GM12878 (cell line): Measurements from ENCODE around the gene MEP1B. TPM values are rescaled to one million over a fixed set of nuclear protein-coding genes. Genes with fewer than 3 reads are reported as not detected.

ENCODE experiments used
- CREB1 ChIP-seq: IDR thresholded peaks from 2 replicates; pipeline ENCODE4 v1.6.1; 2012; ENCODE audit warnings: low read depth, mild to moderate bottlenecking, inconsistent platforms
- HDAC6 ChIP-seq: fragments of 200-600 bp; sonication (generic); IDR thresholded peaks from one replicate; pipeline ENCODE4 v1.8.0; 2017; ENCODE audit warnings: antibody characterized with exemption; ENCODE audit not compliant: unreplicated experiment
- JUNB ChIP-seq: IDR thresholded peaks from 2 replicates; pipeline ENCODE4 v1.6.1; 2016; ENCODE audit warnings: antibody characterized with exemption, mild to moderate bottlenecking
- MEF2A ChIP-seq: IDR thresholded peaks from 2 replicates; pipeline ENCODE4 v1.6.1; 2011; ENCODE audit warnings: low read depth, mild to moderate bottlenecking, low read length, moderate library complexity; ENCODE audit not compliant: insufficient read depth
- MXI1 ChIP-seq: fragments of 150-350 bp; IDR thresholded peaks from 2 replicates; pipeline ENCODE4 v1.6.1; 2011; ENCODE audit warnings: low read depth, mild to moderate bottlenecking, inconsistent platforms, low read length, improper control_type of control experiment
- NBN ChIP-seq: fragments of 450-650 bp; IDR thresholded peaks from 2 replicates; pipeline ENCODE4 v1.6.1; 2016
- NFIC ChIP-seq: IDR thresholded peaks from 2 replicates; pipeline ENCODE4 v1.6.1; 2012; ENCODE audit warnings: low read depth, mild to moderate bottlenecking, inconsistent platforms, low read length, moderate library complexity
- NR2F1 ChIP-seq: fragments of 450-650 bp; conservative IDR thresholded peaks from 2 replicates; pipeline ENCODE4 v1.6.1; 2017; ENCODE audit warnings: mild to moderate bottlenecking
- RELA ChIP-seq: fragments of 450-650 bp; IDR thresholded peaks from 2 replicates; pipeline ENCODE4 v1.8.0; 2014; ENCODE audit warnings: borderline replicate concordance; ENCODE audit not compliant: partially characterized antibody
- RUNX3 ChIP-seq: IDR thresholded peaks from 2 replicates; pipeline ENCODE4 v1.6.1; 2012; ENCODE audit warnings: low read length, inconsistent platforms
- SREBF2 ChIP-seq: IDR thresholded peaks from 2 replicates; pipeline ENCODE4 v1.6.1; 2012; ENCODE audit warnings: mild to moderate bottlenecking, low read length
- STAT3 ChIP-seq: IDR thresholded peaks from 2 replicates; pipeline ENCODE4 v1.6.1; 2011; ENCODE audit warnings: low read depth, low read length, improper control_type of control experiment
- TAF1 ChIP-seq: IDR thresholded peaks from 2 replicates; pipeline ENCODE4 v1.6.1; 2011; ENCODE audit warnings: mild to moderate bottlenecking, low read depth, low read length, borderline replicate concordance
- ZNF622 ChIP-seq: fragments of 450-650 bp; IDR thresholded peaks from 2 replicates; pipeline ENCODE4 v1.6.1; 2017; ENCODE audit warnings: mild to moderate bottlenecking, inconsistent platforms
- ZZZ3 ChIP-seq: IDR thresholded peaks from 2 replicates; pipeline ENCODE4 v1.6.1; 2011; ENCODE audit warnings: low read depth; ENCODE audit not compliant: control insufficient read depth, insufficient read length
- polyA plus RNA-seq, 11 experiments: library from polyadenylated mRNA; depleted of rRNA in 4 of 11; unstranded in 6 of 11; stranded (reverse) in 5 of 11; fragments of >200 nt; fragmentation: Nextera tagmentation in 4 of 11; fragmentation: Illumina TruSeq in 1 of 11; extraction: Ambion mirVana in 4 of 11; extraction: Trizol in 1 of 11; gene quantifications; 1 replicate in 1 of 11; 2 replicates in 10 of 11; pipeline versions ENCODE4 v1.2.1 to v1.2.3, GENCODE V29; 2011 to 2016; ENCODE audit warnings: inconsistent platforms in 2 of 11, missing spikeins in 2 of 11, low read depth in 1 of 11
- total RNA-seq, 4 experiments: library from RNA; depleted of rRNA in 3 of 4; stranded (reverse); fragments of >200 nt in 3 of 4; fragmentation: Illumina TruSeq in 1 of 4; extraction: Trizol in 1 of 4; gene quantifications; 2 replicates each; pipeline versions ENCODE4 v1.2.1 to v1.2.3, GENCODE V29; 2013 to 2021
- TF ChIP-seq, protein P1 (sequence below): fragments of 450-650 bp; formaldehyde crosslinking; IDR thresholded peaks from 2 replicates; pipeline ENCODE4 v1.4.0; 2022; ENCODE audit warnings: mild to moderate bottlenecking, moderate library complexity
- TF ChIP-seq, protein P2 (sequence below): fragments of 450-650 bp; IDR thresholded peaks from 2 replicates; pipeline ENCODE4 v1.6.1; 2017; ENCODE audit warnings: mild to moderate bottlenecking, low read depth, inconsistent platforms; ENCODE audit not compliant: poor library complexity, severe bottlenecking
- TF ChIP-seq, protein P3 (sequence below): fragments of 450-650 bp; IDR thresholded peaks from 2 replicates; pipeline ENCODE4 v1.6.1; 2016; ENCODE audit warnings: mild to moderate bottlenecking
- TF ChIP-seq, protein P4 (sequence below): IDR thresholded peaks from 2 replicates; pipeline ENCODE4 v1.6.1; 2012; ENCODE audit warnings: low read depth, low read length, improper control_type of control experiment
- TF ChIP-seq, protein P5 (sequence below): fragments of 450-650 bp; IDR thresholded peaks from 2 replicates; pipeline ENCODE4 v1.6.1; 2018; ENCODE audit warnings: mild to moderate bottlenecking, low read depth, moderate library complexity; ENCODE audit not compliant: partially characterized antibody

Gene MEP1B
- total and polyA plus RNA-seq, 10 of the 15 experiments (the other 5 are each of a cell fraction or from before 2014, with no cell fraction given) = 0.04 to 0.05 TPM; not detected in 8

DNA sequence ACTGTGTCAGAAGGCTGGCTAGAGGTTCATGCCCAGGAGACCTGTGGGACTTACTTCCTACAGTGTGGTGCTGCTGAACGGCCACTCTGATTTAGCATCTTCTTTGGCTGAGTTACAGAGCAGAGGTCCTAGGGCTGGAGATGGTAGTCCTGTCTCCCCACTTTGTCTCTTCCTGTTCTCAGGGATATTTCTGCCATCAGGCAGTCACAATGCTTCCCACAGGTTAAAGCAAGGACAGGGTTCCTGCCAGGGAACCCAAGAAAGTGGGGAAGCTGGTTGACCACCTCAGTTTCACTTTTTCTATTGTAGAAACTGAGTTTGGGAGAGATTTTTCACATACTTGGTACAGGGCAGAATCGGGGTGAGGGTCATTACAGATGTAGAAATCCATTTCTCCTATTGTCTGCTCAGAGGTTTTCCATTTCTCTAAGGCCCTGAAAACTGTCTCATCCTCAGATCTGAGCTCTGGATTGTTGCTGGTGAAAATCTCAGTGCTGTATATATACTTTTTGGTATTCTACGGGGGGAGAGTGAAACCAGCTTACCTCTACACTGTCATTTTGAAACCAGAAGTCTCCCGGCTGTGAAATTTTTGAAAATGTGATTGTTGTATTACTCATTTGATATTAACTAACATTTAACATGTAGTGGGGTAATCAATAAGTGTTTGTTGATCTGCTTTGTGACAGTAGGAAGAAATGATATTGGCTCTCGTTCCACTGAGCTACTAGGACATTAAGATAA, 37.0 kb upstream of the MEP1B start (continued):
- TF ChIP-seq, protein P1, sequence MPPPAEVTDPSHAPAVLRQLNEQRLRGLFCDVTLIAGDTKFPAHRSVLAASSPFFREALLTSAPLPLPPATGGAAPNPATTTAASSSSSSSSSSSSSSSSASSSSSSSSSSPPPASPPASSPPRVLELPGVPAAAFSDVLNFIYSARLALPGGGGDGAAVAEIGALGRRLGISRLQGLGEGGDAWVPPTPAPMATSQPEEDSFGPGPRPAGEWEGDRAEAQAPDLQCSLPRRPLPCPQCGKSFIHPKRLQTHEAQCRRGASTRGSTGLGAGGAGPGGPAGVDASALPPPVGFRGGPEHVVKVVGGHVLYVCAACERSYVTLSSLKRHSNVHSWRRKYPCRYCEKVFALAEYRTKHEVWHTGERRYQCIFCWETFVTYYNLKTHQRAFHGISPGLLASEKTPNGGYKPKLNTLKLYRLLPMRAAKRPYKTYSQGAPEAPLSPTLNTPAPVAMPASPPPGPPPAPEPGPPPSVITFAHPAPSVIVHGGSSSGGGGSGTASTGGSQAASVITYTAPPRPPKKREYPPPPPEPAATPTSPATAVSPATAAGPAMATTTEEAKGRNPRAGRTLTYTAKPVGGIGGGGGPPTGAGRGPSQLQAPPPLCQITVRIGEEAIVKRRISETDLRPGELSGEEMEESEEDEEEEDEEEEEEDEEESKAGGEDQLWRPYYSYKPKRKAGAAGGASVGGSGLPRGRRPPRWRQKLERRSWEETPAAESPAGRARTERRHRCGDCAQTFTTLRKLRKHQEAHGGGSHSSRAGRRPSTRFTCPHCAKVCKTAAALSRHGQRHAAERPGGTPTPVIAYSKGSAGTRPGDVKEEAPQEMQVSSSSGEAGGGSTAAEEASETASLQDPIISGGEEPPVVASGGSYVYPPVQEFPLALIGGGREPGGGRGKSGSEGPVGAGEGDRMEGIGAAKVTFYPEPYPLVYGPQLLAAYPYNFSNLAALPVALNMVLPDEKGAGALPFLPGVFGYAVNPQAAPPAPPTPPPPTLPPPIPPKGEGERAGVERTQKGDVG (CRISPR knock-in tag) = no peak
- TF ChIP-seq, protein P2, sequence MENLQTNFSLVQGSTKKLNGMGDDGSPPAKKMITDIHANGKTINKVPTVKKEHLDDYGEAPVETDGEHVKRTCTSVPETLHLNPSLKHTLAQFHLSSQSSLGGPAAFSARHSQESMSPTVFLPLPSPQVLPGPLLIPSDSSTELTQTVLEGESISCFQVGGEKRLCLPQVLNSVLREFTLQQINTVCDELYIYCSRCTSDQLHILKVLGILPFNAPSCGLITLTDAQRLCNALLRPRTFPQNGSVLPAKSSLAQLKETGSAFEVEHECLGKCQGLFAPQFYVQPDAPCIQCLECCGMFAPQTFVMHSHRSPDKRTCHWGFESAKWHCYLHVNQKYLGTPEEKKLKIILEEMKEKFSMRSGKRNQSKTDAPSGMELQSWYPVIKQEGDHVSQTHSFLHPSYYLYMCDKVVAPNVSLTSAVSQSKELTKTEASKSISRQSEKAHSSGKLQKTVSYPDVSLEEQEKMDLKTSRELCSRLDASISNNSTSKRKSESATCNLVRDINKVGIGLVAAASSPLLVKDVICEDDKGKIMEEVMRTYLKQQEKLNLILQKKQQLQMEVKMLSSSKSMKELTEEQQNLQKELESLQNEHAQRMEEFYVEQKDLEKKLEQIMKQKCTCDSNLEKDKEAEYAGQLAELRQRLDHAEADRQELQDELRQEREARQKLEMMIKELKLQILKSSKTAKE = no peak
- no peak for TF ChIP-seq CREB1
- no peak for TF ChIP-seq TAF1
- TF ChIP-seq RELA = no peak
- TF ChIP-seq, protein P3, sequence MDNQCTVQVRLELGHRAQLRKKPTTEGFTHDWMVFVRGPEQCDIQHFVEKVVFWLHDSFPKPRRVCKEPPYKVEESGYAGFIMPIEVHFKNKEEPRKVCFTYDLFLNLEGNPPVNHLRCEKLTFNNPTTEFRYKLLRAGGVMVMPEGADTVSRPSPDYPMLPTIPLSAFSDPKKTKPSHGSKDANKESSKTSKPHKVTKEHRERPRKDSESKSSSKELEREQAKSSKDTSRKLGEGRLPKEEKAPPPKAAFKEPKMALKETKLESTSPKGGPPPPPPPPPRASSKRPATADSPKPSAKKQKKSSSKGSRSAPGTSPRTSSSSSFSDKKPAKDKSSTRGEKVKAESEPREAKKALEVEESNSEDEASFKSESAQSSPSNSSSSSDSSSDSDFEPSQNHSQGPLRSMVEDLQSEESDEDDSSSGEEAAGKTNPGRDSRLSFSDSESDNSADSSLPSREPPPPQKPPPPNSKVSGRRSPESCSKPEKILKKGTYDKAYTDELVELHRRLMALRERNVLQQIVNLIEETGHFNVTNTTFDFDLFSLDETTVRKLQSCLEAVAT = no peak
- TF ChIP-seq ZZZ3 = no peak
- TF ChIP-seq, protein P4, sequence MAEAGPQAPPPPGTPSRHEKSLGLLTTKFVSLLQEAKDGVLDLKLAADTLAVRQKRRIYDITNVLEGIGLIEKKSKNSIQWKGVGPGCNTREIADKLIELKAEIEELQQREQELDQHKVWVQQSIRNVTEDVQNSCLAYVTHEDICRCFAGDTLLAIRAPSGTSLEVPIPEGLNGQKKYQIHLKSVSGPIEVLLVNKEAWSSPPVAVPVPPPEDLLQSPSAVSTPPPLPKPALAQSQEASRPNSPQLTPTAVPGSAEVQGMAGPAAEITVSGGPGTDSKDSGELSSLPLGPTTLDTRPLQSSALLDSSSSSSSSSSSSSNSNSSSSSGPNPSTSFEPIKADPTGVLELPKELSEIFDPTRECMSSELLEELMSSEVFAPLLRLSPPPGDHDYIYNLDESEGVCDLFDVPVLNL = no peak
- TF ChIP-seq, protein P5, sequence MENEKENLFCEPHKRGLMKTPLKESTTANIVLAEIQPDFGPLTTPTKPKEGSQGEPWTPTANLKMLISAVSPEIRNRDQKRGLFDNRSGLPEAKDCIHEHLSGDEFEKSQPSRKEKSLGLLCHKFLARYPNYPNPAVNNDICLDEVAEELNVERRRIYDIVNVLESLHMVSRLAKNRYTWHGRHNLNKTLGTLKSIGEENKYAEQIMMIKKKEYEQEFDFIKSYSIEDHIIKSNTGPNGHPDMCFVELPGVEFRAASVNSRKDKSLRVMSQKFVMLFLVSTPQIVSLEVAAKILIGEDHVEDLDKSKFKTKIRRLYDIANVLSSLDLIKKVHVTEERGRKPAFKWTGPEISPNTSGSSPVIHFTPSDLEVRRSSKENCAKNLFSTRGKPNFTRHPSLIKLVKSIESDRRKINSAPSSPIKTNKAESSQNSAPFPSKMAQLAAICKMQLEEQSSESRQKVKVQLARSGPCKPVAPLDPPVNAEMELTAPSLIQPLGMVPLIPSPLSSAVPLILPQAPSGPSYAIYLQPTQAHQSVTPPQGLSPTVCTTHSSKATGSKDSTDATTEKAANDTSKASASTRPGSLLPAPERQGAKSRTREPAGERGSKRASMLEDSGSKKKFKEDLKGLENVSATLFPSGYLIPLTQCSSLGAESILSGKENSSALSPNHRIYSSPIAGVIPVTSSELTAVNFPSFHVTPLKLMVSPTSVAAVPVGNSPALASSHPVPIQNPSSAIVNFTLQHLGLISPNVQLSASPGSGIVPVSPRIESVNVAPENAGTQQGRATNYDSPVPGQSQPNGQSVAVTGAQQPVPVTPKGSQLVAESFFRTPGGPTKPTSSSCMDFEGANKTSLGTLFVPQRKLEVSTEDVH = no peak
- no peak for TF ChIP-seq NR2F1
- TF ChIP-seq NBN = no peak
- TF ChIP-seq ZNF622 = no peak
- no peak for TF ChIP-seq MXI1
- TF ChIP-seq MEF2A = 0 out of 2 replicates have a peak, but pooled peaks have one; percentile 29
- no peak for TF ChIP-seq STAT3
- TF ChIP-seq SREBF2 = no peak
- peak; percentile 72 for TF ChIP-seq JUNB
- TF ChIP-seq HDAC6 = no peak
- no peak for TF ChIP-seq NFIC
- peak; percentile 50 for TF ChIP-seq RUNX3
